Mesothelial cell of epicardium (in vitro differentiated cells): ENCODE data around the gene PRKAB2. TPM values are rescaled to one million over a fixed set of nuclear protein-coding genes. Genes with fewer than 3 reads are reported as not detected.

Source experiments
- DNase-seq, 2 experiments: peaks; one replicate each; pipeline ENCODE4 v3.0.0; 2021; ENCODE audit warnings: low spot score in 2 of 2; ENCODE audit not compliant: unreplicated experiment in 2 of 2
- H3K27ac Mint-ChIP-seq: 2 replicates; pipeline ENCODE4 v1.8.0; 2021; ENCODE audit warnings: mixed read lengths
- H3K27me3 Mint-ChIP-seq: 2 replicates; pipeline ENCODE4 v1.8.0; 2021; ENCODE audit warnings: low read depth, mixed read lengths
- H3K36me3 Mint-ChIP-seq: 2 replicates; pipeline ENCODE4 v1.8.0; 2021; ENCODE audit warnings: mixed read lengths
- H3K4me1 Mint-ChIP-seq: 2 replicates; pipeline ENCODE4 v1.8.0; 2021; ENCODE audit warnings: mixed read lengths
- H3K4me3 Mint-ChIP-seq: 2 replicates; pipeline ENCODE4 v1.8.0; 2021; ENCODE audit warnings: mild to moderate bottlenecking, moderate library complexity, mixed read lengths
- H3K9me3 Mint-ChIP-seq: 2 replicates; pipeline ENCODE4 v1.8.0; 2021; ENCODE audit warnings: mixed read lengths
- total RNA-seq: library from RNA; stranded (reverse); gene quantifications from 3 replicates; pipeline ENCODE4 v1.2.1, GENCODE V29; 2021
- TF ChIP-seq, protein P1 (sequence below): fragments of 200-600 bp; sonication (generic); IDR thresholded peaks from one replicate; pipeline ENCODE4 v1.5.0; 2021; ENCODE audit warnings: antibody characterized with exemption; ENCODE audit not compliant: unreplicated experiment

The PRKAB2 gene
- total RNA-seq, 1 donor from 2014 or later, result 15.2 TPM

- DNase-seq, result no peak
- no peaks in the 10 kb centered on the region for H3K36me3 Mint-ChIP-seq
- TF ChIP-seq, protein P1, sequence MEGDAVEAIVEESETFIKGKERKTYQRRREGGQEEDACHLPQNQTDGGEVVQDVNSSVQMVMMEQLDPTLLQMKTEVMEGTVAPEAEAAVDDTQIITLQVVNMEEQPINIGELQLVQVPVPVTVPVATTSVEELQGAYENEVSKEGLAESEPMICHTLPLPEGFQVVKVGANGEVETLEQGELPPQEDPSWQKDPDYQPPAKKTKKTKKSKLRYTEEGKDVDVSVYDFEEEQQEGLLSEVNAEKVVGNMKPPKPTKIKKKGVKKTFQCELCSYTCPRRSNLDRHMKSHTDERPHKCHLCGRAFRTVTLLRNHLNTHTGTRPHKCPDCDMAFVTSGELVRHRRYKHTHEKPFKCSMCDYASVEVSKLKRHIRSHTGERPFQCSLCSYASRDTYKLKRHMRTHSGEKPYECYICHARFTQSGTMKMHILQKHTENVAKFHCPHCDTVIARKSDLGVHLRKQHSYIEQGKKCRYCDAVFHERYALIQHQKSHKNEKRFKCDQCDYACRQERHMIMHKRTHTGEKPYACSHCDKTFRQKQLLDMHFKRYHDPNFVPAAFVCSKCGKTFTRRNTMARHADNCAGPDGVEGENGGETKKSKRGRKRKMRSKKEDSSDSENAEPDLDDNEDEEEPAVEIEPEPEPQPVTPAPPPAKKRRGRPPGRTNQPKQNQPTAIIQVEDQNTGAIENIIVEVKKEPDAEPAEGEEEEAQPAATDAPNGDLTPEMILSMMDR, result no peak
- H3K4me1 Mint-ChIP-seq, result peaks cover 18% of the 10 kb centered on the region
- no peaks in the 10 kb centered on the region for H3K9me3 Mint-ChIP-seq
- no peak overlapping the region for H3K4me3 Mint-ChIP-seq
- peaks cover 3% of the 10 kb centered on the region for H3K27me3 Mint-ChIP-seq
- H3K27ac Mint-ChIP-seq, result no peak overlapping the region
Measured at GRCh38 chr1:147105909-147106308, 66.4 kb downstream of the PRKAB2 start.

Other genes starting within 250 kb of the PRKAB2 start
- gene NBPF12, start 234.1 kb downstream of the PRKAB2 start, total RNA-seq, result 18.3 to 20.5 TPM (median 19.7 TPM) in 3 replicates
- 0.73 to 1.7 TPM (median 0.97 TPM) in 3 replicates for gene FMO5, start 52.9 kb upstream of the PRKAB2 start, total RNA-seq
- gene CHD1L, start 70.2 kb upstream of the PRKAB2 start, total RNA-seq, result 66.5 to 67.5 TPM (median 67.4 TPM) in 3 replicates